GM19043 (cell line): Measurements from ENCODE around the gene SLC29A3.
A peak's percentile ranks its signal among the peaks of the same experiment; 100 is the strongest.
"Not testable (repeated sequence)": the region's sequence is repeated elsewhere in the genome, so short reads cannot be mapped to it uniquely, and the experiment has no call there.

Experiments used
- ATAC-seq: cut with Tn5 transposase; IDR thresholded peaks from one replicate; pipeline ENCODE4 v1.9.1; 2021; ENCODE audit warnings: low read depth; ENCODE audit not compliant: unreplicated experiment

SLC29A3 gene

GRCh38 chr10:71343392-71343773 lies 24.3 kb downstream of the SLC29A3 start:
- ATAC-seq: no peak

GRCh38 chr10:71344154-71344925 lies 25.3 kb downstream of the SLC29A3 start:
- ATAC-seq: no peak

- ATAC-seq: no peak
Measured at GRCh38 chr10:71344993-71345480, 26.0 kb downstream of the SLC29A3 start.

GRCh38 chr10:71345694-71346093 lies 26.6 kb downstream of the SLC29A3 start:
- ATAC-seq: no peak

- ATAC-seq: no peak
Measured at GRCh38 chr10:71346731-71347130, 27.7 kb downstream of the SLC29A3 start.

- no peak for ATAC-seq
Measured at GRCh38 chr10:71347587-71348395, 28.7 kb downstream of the SLC29A3 start.

- no peak for ATAC-seq
Measured at GRCh38 chr10:71348850-71349249, 29.8 kb downstream of the SLC29A3 start.

- no peak for ATAC-seq
Measured at GRCh38 chr10:71349406-71349805, 30.3 kb downstream of the SLC29A3 start.

GRCh38 chr10:71351087-71351486 lies 32.0 kb downstream of the SLC29A3 start:
- no peak for ATAC-seq

- no peak for ATAC-seq
Measured at GRCh38 chr10:71351628-71352319, 32.7 kb downstream of the SLC29A3 start.

- ATAC-seq: no peak
Measured at GRCh38 chr10:71353639-71354038, 34.6 kb downstream of the SLC29A3 start.

GRCh38 chr10:71354776-71355175 lies 35.7 kb downstream of the SLC29A3 start:
- no peak for ATAC-seq

- no peak for ATAC-seq
Measured at GRCh38 chr10:71355886-71356285, 36.8 kb downstream of the SLC29A3 start.

GRCh38 chr10:71357792-71358265 lies 38.8 kb downstream of the SLC29A3 start:
- ATAC-seq: no peak

- ATAC-seq: no peak
Measured at GRCh38 chr10:71358277-71358676, 39.2 kb downstream of the SLC29A3 start.

GRCh38 chr10:71358906-71359305 lies 39.8 kb downstream of the SLC29A3 start:
- ATAC-seq: not testable (repeated sequence)

GRCh38 chr10:71359364-71360046 lies 40.4 kb downstream of the SLC29A3 start:
- ATAC-seq: peak; percentile 45

GRCh38 chr10:71360735-71361134 lies 41.7 kb downstream of the SLC29A3 start:
- ATAC-seq: no peak

- ATAC-seq: no peak
Measured at GRCh38 chr10:71361581-71361980, 42.5 kb downstream of the SLC29A3 start.

- no peak for ATAC-seq
Measured at GRCh38 chr10:71362141-71362540, 43.1 kb downstream of the SLC29A3 start.
